Stimulated activated CD4-positive, alpha-beta T cell treated with anti-CD3 and anti-CD28 coated beads, Interleukin-12 subunit alpha, Interleukin-12 subunit beta, amount 100 ng/mL, for 48 hours (primary cell): ENCODE data around the gene VPS8.

Source experiments
- DNase-seq, 3 donors: peaks; one replicate each; pipeline ENCODE4 v3.0.0-alpha.2; 2020; ENCODE audit warnings: low read depth in 2 of 3, low spot score in 1 of 3

The VPS8 gene

DNA sequence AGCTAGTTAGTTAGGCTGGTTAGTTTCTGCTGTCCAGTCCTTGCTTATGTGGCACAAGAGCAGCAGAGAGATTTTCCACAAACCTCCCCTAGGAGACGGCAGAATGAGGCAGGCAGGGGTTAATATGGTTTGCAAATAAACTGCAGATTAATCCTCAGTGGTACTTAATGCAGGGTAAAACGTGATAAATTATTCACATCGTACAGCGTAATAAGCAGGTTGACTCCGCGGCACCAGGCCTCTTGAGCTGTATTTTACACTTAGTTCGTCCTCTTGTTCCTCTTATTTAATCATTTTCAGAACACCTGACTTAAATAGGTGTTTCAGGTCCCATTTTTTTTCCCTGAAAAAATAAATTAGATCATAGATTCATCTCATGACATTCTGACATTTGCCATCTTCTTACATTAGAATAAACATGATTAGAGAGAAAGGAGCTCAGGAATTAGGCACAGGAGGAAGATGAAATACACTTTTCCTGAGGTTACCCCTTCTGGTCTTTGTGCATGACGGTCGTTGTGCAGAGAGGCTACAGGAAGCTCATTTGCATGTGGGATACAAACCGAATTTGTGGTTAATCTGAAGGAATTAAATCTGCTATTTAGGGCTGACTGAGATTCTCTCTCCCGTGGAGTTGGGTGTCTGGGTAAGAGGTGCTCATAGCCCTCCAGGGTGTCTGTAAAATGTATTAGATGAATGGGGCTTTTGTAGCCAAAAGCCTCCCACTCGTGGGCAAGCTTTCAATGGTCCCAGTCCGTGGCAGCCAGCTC lies 27.1 kb upstream of the VPS8 start:
- DNase-seq: no peak

DNA sequence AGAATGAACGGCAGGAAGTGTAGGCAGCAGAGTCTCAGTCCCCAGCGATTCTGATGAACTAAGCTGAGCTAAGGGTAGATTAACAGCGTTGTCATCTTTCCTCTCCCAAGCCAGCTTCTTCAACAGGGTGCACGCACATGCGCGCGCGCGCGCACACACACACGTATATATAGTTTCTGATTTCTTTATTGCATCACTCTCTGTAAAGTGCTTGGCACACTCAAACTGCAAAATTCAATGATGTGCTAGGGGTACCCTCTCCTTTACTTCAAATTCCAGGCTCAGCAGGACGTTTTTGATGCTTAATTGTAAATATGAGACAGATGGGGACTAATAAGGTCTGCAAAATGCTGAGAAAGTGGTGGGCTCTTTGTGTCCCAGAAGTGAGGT lies 26.1 kb upstream of the VPS8 start:
- no peak for DNase-seq

DNA sequence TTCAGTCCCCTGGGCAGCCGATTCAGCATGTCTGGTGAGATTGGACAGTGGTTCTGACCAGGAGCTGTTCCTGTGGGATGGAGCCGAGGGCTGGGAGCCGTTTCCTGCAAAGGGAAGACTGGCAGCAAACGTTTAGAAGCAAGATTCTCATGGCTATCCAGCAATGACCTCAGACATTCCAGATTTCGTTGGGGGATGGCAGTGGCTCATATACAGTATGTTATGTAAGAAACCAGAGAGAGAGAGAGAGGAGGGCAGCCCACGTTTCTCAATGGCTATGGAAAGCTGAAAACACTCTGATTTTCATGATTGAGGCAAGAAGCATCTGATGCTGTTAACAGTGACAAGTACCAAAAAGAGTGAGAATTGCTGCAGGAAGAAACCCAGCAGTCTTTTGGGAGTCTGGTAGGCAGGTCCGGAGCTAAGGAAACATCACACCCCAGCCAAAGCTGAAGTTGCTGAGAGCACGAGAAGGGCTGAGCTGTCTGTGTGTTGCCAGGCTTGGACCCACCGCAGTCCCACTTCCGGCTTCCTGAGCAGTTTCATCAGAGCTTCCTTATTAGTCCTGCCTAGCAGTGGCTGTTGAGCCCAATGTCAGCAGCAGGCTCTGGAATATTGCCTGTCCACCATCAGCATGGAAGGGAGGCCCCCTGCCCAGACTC lies 25.6 kb upstream of the VPS8 start:
- no peak for DNase-seq

DNA sequence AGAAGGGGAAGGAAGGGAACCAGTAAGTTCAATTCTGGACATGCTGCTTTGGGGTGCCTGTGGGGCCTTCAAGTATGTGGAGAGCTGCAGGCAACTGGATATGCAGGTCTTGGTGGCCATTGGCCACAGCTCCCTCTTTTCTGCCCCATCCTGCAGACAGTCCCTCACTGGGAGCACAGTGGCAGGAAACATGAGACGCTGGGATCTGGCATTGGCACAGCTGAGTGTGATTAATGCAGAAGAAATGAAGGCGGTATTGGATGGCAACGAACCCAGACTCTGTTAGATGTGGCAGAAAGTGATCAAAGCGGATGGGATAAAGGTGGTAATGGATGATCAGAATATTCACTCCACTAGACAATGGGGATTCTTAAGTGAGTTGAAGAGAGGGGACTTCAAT lies 23.2 kb upstream of the VPS8 start:
- DNase-seq: no peak

DNA sequence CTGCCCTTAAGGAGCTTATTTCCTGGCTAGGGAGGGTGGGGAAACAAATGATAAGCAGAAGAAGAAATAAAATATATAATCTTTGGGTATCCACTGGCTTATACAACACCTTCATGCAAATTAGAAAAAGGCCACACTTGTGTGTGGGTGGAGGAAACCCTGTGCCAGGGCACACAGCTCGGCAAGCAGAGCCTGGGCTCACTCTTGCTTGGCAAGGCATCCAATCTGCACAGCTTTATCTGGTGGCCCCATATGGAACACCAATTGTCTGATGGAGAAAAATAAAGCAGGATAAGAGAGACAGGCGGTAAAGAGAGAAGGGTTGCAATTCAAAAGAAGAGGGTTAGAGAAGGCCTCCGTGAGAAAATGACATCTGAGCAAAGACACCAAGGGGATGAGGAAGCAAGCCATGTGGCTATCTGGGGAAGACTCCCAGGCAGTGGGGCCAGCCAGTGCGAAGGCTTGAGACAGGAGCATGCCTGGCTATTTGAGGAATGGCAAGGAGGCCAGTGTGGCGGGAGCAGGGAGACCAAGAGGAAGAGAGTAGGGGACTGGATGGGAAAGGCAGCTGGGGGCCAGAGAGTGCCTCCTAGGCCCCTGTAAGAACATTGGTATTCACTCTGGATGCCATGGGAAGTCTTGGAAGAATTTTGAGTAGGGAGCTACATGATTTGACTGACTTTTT lies 22.5 kb upstream of the VPS8 start:
- no peak for DNase-seq

DNA sequence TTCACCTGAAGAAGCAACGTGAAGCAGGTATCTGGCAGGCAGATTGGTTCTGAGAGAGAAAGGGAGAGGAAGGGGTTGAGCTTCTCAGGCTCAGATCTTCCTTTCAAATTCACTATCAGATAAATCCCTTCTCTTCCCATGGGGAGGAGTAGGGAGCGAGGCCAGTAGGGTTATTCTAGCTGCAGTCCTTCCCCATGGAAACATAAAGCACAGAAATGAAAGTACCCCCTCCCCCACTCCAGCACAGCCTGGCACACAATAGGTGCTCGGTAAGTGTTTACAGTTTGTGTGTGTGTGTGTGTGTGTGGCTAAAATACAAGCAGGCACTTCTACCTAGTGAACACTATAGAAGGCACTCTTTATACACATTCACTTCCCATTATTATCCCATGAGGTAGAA lies 20.8 kb upstream of the VPS8 start:
- DNase-seq: no peak

DNA sequence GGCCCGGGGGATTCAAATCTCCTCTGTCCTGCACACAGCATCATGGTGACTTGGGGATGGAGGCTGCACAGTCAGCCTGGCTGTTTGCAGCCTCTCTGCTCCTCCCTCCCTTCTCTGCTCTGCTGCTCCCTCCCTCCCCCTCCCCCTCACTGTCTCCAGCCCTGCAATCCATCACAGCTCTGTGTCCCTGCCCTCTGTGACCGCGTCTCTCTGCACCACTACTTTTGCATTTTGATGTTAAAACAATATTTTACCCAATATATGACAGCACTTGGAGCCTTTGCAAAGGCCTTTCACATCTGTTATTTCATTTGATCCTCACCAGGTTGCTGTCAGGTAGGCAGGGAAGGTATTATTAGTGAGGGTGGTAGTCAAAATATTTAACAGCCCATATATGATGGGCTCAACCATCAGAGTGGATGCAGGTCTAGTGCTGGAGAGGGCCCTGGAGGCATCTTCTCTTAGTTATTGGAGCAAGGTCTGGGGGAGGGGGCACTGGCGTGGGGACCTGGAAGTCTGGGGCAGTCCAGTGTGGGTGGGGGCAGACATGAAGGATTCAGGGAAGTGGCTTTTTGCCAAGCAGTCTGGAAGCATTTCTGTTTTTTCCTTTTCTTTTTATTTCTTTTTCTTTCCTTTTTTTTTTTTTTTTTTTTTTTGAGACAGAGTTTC lies 16.3 kb upstream of the VPS8 start:
- DNase-seq: no peak

DNA sequence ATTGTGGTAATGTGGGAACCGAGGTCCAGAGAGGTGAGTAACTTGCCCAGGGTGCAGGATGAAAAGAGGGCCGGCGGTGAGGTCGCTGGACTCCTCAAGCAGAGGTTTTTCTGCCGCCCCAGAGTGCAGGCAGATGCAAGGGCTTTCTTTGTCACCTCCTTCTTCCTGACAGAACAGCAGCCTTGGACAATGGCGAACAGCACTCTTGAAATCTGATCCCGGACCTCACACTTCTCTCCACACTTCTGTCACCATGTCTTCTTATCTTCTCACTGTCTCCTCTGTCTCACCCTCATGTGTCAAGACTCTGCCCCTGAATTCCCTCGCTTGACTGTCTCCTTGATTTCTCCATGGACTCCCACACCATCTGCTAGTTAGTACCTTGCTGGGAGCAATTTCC lies 15.4 kb upstream of the VPS8 start:
- no peak for DNase-seq

DNA sequence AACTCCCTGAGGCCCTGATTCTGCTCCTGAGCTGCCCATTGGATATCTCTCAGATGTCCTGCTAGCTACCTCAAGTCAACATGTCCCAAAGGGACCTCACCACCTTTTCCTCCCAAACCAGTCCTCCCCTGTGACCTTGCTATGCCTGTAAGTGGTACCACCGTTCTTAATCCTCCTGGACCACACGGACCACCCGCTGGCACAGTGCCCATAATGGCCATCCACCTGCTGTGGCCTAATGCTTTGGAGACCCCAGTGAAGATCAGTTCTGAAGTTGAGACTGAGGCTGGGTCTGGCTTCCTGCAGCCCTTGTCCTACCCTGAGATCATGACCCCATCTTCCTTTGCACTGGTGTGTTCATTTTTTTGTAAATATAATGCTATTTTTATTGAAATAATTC lies 15.0 kb upstream of the VPS8 start:
- DNase-seq: no peak

DNA sequence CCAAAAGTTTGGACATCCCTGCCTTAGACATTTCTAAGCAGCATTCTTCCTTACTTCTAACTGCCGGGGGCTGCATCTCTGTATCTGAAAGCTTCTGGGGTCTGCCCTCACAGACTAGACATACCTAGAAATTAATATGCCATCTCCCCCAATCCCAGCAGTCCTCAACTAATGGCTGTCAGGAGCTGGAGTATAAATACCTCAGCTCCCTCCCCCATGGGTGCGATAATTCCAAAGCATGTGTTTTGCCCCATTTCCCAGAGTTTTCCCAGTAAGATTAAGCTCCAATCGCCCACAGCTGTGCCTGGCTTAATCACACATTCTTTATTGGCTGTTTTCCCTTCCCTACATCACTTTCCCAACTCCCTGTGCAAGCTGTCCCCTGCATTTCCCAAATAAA lies 13.8 kb upstream of the VPS8 start:
- no peak for DNase-seq

DNA sequence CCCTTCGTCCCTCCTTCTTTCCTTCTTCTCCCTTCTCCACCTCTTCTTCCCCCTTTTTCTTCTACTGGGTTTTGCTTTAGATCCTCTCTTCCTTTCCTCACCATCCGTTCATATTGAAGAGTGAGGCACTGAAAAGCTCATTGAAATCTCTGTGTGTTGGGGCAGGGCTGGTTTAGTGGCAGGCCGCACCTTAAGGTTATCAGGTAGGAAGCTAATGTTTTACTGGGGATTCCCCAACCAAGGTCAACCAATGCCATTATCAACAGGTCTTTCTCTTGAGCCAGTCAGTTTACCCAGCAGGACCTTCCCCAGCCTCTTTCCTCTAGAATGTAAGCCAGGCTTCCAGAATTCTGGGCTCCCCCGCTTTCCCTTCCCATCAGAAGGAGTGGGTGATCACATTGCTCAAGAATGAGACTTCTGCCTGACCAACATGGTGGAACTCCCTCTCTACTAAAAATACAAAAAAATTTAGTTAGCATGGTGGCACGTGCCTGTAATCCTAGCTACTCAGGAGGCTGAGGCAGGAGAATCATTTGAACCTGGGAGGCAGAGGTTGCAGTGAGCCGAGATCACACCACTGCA lies 11.5 kb upstream of the VPS8 start:
- DNase-seq: no peak

DNA sequence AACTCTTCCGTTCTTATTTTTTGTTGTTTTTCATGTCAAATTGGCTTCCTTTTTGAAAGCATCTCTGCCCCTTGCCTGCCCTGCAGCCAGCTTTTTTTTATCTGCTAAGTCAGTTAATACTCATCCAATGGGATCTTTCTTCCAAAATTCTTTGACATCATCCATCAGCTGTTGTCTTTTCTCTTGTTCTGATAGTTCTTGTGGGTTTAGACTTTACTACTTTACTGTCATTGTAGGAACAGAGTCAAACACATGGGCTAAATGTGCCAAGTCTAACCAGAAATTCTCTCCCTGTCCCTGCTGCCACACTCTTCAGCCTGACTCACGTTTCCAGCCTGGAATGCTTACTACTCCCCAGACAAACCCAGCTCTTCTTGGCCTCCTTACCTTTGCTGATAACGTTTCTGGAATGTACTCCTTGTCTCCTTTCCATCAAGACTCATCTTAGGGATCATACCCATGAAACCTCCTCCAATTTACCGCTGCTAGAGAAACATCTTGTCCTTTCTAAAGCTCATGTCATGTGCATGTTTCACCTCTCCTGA lies 10.7 kb upstream of the VPS8 start:
- no peak for DNase-seq

DNA sequence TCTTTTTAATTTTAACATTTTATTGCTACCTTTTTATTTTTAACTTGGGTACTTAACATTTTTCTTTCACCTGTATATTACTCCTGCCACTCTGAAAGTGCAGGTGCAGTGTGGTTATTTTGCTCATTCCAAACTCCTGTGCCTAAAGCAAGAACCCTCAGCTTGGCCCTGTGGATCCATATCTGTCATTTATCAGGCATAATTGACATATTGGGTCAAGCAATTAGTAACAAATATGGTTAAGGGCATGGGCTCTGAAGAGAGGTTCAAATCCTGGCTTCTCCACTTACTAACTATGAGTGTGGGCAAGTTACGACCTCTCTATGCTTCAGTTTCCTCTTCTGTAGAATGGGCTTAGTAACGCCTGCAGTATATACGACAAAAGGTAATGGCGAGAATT lies 9.8 kb upstream of the VPS8 start:
- no peak for DNase-seq

DNA sequence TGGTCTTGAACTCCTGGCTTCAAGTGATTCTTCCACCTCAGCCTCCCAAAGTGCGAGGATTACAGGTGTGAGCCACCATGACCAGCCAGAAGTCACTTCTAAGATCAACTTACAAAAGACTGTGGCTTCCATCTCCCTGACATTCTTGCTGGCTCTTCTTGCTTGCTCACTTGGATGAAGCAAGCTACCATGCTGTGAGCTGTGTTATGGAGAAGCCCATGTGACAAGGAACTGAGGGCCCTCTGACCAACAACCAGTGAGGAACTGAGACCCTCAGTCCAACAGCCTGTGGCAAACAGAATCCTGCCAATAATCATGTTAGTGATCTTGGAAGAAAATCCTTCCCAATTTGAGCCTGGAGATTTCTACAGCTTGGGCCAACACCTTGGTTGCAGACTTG lies 7.2 kb upstream of the VPS8 start:
- no peak for DNase-seq

DNA sequence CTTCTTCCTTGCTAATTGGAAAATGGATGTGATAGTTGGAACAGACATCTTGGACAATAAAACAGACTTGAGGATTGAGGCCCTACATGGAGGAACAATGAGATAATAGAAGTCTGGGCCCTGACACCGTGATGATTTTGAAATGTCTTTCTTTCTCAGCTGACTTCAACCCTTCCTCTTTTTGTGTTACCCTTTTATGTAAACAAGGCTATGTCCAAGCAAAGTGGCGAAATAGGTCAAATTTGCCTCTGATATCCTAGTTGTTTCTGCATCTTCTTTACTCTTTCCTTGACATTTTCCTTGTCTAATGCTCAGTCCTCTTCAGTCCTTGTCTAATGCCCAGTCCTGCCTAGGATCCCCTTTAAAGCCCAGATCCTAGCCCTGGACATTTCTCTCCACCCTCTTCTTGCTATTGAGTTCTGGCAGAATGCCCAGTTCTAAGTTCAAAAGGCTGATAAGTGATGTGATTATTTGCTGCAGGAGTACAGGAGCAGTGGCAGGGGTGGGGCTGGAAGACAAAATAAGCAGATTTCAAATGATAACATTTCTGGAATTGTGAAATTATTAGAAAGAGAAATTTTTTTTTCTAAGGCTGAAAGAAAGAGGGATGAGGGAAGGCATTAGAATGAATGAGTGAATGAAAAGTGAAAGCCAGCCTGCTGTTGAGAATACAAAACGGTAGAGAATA lies 6.5 kb upstream of the VPS8 start:
- no peak for DNase-seq

DNA sequence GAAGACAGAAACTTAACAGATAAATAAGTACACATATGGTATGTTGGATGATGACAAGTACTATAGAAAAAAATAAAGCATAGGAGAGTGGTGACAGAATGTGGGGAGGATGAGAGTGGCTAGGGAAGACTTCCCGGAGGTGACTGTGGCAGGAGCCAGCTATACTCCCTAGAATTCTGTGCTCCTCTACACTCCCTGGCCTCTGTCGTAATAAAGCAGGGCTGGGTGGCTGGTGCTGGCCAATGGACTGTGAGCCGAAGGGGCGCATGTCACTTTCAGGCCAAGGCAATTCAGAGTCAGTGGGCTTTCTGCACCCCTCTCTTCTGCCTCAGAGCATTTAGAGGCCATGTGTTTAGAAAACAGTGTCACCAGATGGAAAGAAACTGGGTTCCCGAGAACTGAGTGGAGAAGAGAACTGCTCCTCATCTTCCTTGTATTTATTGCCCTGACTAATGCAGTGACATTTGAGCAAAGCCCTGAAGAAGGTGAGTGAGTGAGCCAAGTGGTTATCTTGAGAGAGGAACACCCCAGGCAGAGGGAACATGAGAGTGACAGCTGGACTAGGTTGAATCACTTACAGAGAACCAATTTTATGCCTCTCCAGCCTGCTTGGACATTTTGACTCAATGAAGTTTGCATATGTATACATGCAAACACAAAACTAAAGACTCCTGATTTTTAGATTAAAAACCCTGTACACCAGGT lies 5.2 kb upstream of the VPS8 start:
- no peak for DNase-seq

DNA sequence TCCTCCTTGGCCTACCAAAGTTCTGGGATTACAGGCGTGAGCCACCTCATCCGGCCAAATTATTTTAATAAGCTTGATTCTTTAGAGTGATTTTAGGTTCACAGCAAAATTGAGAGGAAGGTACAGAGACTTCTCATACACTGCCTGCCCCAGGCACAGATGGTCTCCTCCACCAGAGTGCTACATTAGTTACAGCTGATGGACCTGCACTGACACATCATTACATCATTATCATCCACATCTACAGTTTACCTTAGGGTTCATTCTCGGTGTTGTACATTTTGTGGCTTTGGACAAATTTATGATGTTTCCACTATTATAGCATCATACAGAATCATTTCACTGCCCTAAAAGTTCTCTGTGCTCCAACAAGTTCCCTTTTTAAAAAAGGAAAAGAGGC lies 4.4 kb upstream of the VPS8 start:
- no peak for DNase-seq

DNA sequence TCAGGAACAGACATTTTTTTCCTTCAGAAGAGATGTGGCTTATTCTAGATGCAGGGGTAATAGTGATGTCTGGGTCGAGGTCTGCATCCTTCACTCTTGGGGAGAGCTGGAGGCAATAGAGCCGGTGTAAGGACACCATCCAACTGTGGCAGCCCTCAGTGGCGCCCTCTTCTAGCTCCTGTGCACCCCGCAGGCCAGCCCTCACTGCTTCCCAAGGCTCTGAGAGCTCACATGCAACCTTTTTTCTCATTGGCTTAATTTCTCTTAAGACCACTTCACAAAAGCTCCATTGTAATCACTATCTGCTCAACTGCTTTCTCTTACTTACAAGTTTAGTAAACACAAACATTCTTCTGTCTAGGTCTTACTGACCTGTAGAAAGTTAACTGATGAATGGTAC lies 3.9 kb upstream of the VPS8 start:
- DNase-seq: no peak

DNA sequence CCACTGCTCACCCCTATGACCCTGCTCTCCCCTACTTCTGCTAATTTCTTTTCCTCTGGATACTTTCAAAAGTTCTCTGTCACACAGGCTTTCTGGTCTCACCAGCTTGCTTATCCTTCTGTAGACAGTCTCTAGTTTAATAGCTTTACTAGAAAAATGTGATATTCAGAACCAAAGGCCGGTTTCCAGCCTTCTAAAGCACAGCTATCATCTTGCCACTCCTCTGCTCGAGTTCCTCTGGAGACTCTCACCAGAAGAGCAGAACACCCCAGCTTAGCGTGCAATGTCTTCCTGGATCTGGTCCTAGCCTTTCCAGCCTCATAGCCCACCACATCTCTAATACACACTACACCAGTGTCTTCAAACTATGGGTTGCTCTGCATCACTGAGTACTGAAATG lies 1.8 kb upstream of the VPS8 start:
- DNase-seq: no peak

DNA sequence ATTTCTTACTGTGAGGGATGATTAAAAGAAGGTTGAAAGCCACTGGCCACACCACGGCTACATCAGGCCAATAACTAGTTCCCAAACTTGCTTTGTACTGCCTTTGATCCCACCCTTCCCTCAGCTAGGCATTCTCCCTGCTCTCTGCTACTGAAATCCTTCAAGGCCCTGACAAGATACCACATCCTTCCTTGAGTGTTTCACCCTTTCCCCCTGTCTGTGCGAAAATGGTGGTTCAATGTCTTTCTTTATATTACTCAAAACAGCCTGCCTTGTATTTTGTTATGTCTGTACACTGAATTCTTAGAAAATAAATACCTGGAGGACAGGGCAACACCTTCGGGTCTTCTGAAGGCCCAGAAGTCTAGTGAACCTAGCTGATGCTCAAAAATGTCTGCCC lies 932 bp upstream of the VPS8 start:
- DNase-seq: no peak
